ENCODE measurements around the gene MCM3.
A peak's percentile ranks its signal among the peaks of the same experiment; 100 is the strongest.

The MCM3 gene

DNA sequence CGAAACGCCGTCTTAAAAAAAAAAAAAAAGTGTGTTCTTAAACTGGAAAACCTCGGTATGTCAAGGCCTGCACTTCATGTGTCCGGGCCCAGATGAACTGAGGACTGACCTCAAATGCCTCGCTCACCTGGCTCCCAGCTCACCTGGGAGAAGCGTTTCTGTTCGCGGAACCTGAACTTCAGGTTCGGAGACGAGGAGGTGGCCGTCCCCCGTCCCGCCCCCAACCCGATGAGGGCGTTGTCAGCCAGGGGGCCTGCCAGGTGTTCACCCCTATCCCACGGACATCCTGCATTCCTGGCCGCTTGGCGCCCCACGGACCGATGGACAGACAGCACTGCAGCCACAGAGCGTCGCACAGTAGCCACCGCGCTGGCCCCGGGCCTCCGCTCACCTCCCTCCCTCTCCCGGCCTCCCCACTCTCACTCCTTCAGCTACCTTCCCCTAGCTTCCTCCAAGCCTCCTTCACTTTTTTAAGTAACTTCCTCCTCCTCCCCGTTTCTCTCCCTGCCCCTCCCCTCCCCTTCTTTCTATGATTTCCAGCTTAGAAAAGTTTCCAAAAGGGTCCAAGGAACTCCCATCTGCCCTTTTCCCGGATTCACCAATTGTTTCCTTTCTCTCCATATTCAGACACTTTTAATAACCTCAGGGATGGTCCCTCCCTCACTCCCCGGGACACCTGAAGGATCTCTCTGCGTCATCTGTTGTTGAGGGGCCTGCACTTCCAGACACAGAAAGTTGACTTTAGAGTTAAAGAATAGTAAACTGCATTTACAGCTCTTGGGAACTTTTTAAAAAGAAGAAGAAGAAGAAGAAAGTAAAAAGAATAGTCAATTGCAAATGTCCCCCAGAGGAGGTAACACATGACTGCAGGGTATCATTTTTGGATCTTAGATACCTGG is 22.7 kb upstream of the MCM3 start:
- Histone ChIP-seq H3K36me3 (ENCODE audit: insufficient read depth, low read length) (no peaks in the 10 kb centered on the region), H3K9ac (ENCODE audit: insufficient read length) (peak overlapping the region; percentile 19), H3K27ac (peak overlapping the region; percentile 56; the same call in 1 of the 2 replicates), H3K9me3 (ENCODE audit: low read depth, low read length) (no peaks in the 10 kb centered on the region), H3K4me3 (no peak overlapping the region)
- TF ChIP-seq POLR2AphosphoS5 (IDR thresholded peaks at IDR 0.05; ENCODE audit: borderline replicate concordance, low read depth, low read length) (no peak), FOXP2 (optimal IDR thresholded peaks at IDR 0.05; ENCODE audit: control extremely low read depth, extremely low read length, insufficient read depth) (no peak), EZH2 (IDR thresholded peaks at IDR 0.05) (no peak)
- DNase-seq (ENCODE audit: low read depth, low spot score), result no peak

DNA sequence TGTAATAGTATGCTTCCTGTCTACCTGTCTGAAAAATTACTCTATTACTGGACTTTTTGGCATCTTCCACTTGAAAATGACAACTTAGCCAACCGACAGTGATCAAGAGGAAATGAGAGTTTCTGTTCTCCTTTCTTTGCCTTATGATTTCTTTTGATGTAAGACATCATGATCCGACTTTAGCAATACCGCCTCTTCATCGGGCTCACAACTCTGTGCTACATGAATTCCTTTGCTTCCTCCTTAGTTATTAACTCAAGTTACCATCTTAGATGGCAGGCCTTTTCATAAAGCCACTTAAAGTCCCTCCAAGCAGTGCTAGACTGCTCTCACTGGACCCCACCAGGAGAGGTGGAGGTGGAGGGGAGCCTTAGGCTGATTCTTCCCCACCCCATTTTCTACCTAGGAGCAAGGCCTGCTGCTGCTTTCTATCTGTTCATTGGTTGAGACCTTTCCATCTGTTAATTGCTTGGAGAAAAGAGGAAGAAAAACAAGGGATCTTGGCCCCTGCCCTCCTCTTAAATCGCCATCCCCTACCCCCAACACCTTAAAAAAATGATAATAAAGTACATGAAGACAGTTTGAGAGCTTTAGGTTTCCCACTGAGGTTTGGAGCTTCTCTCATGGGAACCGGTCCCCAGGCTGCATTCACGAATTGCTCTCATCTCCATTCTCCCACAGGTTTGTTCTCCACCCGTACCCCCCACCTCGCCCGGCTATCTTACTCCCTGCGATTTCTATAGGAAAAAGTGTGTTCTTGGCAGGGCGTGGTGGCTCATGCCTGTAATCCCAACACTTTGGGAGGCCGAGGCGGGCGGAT is 21.6 kb upstream of the MCM3 start:
- Histone ChIP-seq H3K9me3 (ENCODE audit: low read depth, low read length) (no peaks in the 10 kb centered on the region), H3K27ac (no peak overlapping the region), H3K36me3 (ENCODE audit: insufficient read depth, low read length) (no peaks in the 10 kb centered on the region), H3K4me3 (no peak overlapping the region), H3K9ac (ENCODE audit: insufficient read length) (no peak overlapping the region)
- TF ChIP-seq EZH2 (IDR thresholded peaks at IDR 0.05) (no peak), POLR2AphosphoS5 (IDR thresholded peaks at IDR 0.05; ENCODE audit: borderline replicate concordance, low read depth, low read length) (no peak), FOXP2 (optimal IDR thresholded peaks at IDR 0.05; ENCODE audit: control extremely low read depth, extremely low read length, insufficient read depth) (no peak)
- no peak for DNase-seq (ENCODE audit: low read depth, low spot score)

DNA sequence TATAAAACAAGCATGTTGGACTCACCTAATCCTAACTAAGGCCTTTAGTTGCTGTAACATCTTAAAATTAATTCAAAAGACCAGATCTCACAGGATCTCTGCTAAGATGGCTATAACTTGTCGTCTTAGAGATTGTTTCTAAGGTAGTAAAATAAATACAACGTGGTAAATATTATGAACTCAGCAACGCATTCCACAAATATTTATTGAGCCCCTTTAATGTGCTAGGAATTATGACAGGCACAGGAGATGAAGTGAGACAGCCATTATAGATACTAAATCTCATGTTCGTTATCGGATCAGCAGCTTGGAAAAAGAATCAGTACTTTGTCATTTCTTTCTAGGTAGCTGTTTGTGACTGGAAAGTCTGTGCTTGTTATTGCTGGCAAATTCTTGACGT is 20.9 kb upstream of the MCM3 start:
- Histone ChIP-seq H3K4me3 (0 out of 2 replicates have a peak overlapping the region, but pooled peaks have one; percentile 12), H3K9me3 (ENCODE audit: low read depth, low read length) (no peaks in the 10 kb centered on the region), H3K9ac (ENCODE audit: insufficient read length) (peak overlapping the region; percentile 63), H3K27ac (peak overlapping the region; percentile 70; the same call in 1 of the 2 replicates), H3K36me3 (ENCODE audit: insufficient read depth, low read length) (no peaks in the 10 kb centered on the region)
- TF ChIP-seq FOXP2 (optimal IDR thresholded peaks at IDR 0.05; ENCODE audit: control extremely low read depth, extremely low read length, insufficient read depth) (no peak), POLR2AphosphoS5 (IDR thresholded peaks at IDR 0.05; ENCODE audit: borderline replicate concordance, low read depth, low read length) (no peak), EZH2 (IDR thresholded peaks at IDR 0.05) (no peak)
- no peak for DNase-seq (ENCODE audit: low read depth, low spot score)

DNA sequence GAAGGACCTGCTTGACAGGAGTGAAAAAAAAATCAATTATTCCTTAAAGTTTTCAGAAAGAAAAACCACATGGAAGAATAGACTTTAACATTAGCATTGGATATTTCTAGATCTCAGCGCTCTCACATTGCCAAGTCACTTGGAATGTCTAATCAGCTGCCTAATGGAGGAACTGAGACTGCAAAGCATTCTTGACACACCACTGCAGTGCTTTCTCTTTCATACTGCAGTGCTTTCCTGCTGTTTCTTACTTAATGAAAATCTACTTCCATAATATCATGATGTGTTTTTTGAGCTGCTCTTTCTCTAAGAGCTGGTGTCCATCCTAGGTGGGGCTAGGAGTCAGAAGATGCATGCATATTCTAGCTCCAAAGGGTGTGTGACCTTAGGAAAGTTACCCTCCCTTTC is 20.4 kb upstream of the MCM3 start:
- TF ChIP-seq EZH2 (IDR thresholded peaks at IDR 0.05), result no peak
- no peak for TF ChIP-seq FOXP2 (optimal IDR thresholded peaks at IDR 0.05; ENCODE audit: control extremely low read depth, extremely low read length, insufficient read depth)
- no peak for TF ChIP-seq POLR2AphosphoS5 (IDR thresholded peaks at IDR 0.05; ENCODE audit: borderline replicate concordance, low read depth, low read length)
- Histone ChIP-seq H3K9ac (ENCODE audit: insufficient read length) (peak overlapping the region; percentile 63), H3K36me3 (ENCODE audit: insufficient read depth, low read length) (no peaks in the 10 kb centered on the region), H3K27ac (peak overlapping the region; percentile 70), H3K4me3 (0 out of 2 replicates have a peak overlapping the region, but pooled peaks have one; percentile 12), H3K9me3 (ENCODE audit: low read depth, low read length) (no peaks in the 10 kb centered on the region)
- no peak for DNase-seq (ENCODE audit: low read depth, low spot score)

DNA sequence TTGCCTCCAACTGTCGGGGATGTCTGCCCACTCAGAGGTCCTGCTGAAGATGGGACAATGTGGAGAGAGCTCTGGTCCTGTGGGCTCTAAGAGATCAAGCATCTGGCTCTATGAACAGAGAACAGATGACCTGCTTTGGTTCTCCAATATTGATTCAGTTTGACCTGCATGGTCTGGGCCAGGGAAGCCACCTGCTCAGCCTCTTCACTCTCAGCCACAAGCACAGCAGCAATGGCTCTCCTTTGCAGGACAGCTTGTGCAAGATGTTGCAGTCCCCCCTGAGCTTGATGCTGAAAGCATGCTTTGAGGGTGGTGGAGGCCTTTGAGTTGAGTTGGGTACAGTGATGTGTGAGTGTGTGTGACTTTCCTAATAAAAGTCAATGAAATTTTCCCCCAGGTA is 18.6 kb upstream of the MCM3 start:
- TF ChIP-seq POLR2AphosphoS5 (IDR thresholded peaks at IDR 0.05; ENCODE audit: borderline replicate concordance, low read depth, low read length) (no peak), EZH2 (IDR thresholded peaks at IDR 0.05) (no peak), FOXP2 (optimal IDR thresholded peaks at IDR 0.05; ENCODE audit: control extremely low read depth, extremely low read length, insufficient read depth) (no peak)
- no peak for DNase-seq (ENCODE audit: low read depth, low spot score)
- no peaks in the 10 kb centered on the region for H3K9me3 ChIP-seq (ENCODE audit: low read depth, low read length)
- H3K4me3 ChIP-seq, result no peak overlapping the region
- H3K27ac ChIP-seq, result no peak overlapping the region
- H3K36me3 ChIP-seq (ENCODE audit: insufficient read depth, low read length), result no peaks in the 10 kb centered on the region
- no peak overlapping the region for H3K9ac ChIP-seq (ENCODE audit: insufficient read length)

DNA sequence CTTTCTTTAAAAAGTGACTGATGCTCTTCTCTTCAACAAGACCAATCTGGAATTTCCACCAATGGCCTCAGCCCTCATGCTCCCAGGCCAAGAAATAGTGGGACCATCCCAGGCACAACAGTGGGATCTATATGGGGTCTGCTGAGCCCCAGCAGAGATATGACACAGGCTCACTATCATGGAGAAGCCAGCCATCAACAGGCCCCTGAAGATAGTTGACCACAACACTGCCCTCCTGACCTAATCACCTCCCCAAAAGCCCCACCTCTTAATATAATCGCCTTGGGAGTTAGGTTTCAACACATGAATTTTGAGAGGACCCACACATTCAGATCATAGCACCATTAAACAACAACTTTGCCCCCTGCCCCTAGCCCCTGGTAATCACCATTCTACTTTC is 16.8 kb upstream of the MCM3 start:
- TF ChIP-seq EZH2 (IDR thresholded peaks at IDR 0.05), result no peak
- no peak for TF ChIP-seq POLR2AphosphoS5 (IDR thresholded peaks at IDR 0.05; ENCODE audit: borderline replicate concordance, low read depth, low read length)
- TF ChIP-seq FOXP2 (optimal IDR thresholded peaks at IDR 0.05; ENCODE audit: control extremely low read depth, extremely low read length, insufficient read depth), result no peak
- Histone ChIP-seq H3K9me3 (ENCODE audit: low read depth, low read length) (no peaks in the 10 kb centered on the region), H3K27ac (no peak overlapping the region), H3K36me3 (ENCODE audit: insufficient read depth, low read length) (no peaks in the 10 kb centered on the region), H3K9ac (ENCODE audit: insufficient read length) (no peak overlapping the region), H3K4me3 (no peak overlapping the region)
- no peak for DNase-seq (ENCODE audit: low read depth, low spot score)

DNA sequence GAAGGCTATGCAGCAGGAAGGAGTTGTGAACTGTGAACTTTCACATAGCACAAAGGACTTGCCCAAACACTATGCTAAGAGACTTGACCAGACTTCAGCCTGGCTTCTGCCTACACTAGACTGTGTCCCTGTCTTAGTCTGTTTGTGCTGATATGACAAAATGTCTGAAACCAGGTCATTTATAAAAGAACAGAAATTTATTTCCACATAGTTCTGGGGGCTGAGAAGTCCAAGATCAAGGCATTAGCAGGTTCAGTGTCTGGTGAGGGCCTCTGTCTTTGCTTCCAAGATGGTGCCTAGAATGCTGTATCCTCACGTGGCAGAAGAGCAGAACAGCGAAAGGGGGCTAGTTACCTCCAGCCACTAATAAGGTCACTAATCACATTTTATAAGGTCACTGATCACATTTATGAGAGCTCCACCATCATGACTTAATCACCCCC is 16.0 kb upstream of the MCM3 start:
- Histone ChIP-seq H3K9ac (ENCODE audit: insufficient read length) (no peak overlapping the region), H3K27ac (no peak overlapping the region), H3K9me3 (ENCODE audit: low read depth, low read length) (no peaks in the 10 kb centered on the region), H3K4me3 (no peak overlapping the region), H3K36me3 (ENCODE audit: insufficient read depth, low read length) (no peaks in the 10 kb centered on the region)
- DNase-seq (ENCODE audit: low read depth, low spot score), result no peak
- TF ChIP-seq FOXP2 (optimal IDR thresholded peaks at IDR 0.05; ENCODE audit: control extremely low read depth, extremely low read length, insufficient read depth) (no peak), EZH2 (IDR thresholded peaks at IDR 0.05) (no peak), POLR2AphosphoS5 (IDR thresholded peaks at IDR 0.05; ENCODE audit: borderline replicate concordance, low read depth, low read length) (no peak)

DNA sequence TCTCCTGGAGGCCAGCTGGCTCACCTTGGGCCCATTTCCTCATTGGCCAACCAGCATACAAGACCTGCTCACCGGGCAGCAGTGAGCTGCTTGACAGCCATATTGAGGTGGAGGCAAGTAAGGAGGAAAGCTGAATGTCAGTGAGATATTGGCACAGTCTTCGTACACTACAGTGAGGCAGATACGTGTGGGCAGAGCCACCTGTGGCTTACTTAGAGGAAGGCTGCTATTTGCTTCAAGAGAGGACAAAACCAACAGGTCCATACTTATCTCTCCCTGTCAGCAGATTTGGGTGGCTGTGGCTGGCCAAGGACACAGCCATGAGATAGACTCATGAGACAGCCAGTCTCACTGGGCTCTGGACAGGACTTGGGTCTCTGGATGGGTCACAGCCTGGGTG is 15.1 kb upstream of the MCM3 start:
- TF ChIP-seq POLR2AphosphoS5 (IDR thresholded peaks at IDR 0.05; ENCODE audit: borderline replicate concordance, low read depth, low read length) (no peak), FOXP2 (optimal IDR thresholded peaks at IDR 0.05; ENCODE audit: control extremely low read depth, extremely low read length, insufficient read depth) (no peak), EZH2 (IDR thresholded peaks at IDR 0.05) (no peak)
- H3K27ac ChIP-seq, result no peak overlapping the region
- H3K4me3 ChIP-seq, result no peak overlapping the region
- DNase-seq (ENCODE audit: low read depth, low spot score), result no peak
- no peak overlapping the region for H3K9ac ChIP-seq (ENCODE audit: insufficient read length)
- no peaks in the 10 kb centered on the region for H3K36me3 ChIP-seq (ENCODE audit: insufficient read depth, low read length)
- no peaks in the 10 kb centered on the region for H3K9me3 ChIP-seq (ENCODE audit: low read depth, low read length)
